ENCODE results near the gene CENPP.

Gene CENPP

GRCh38 chr9:92645041-92645440, 319.3 kb downstream of the CENPP start:
- no peak overlapping the region for H3K4me3 ChIP-seq
- DNase-seq (ENCODE audit: low read depth, low spot score): no peak
- peaks cover 52% of the 10 kb centered on the region for H3K36me3 ChIP-seq (ENCODE audit: insufficient read depth, low read length)
- TF ChIP-seq POLR2AphosphoS5 (IDR thresholded peaks at IDR 0.05; ENCODE audit: borderline replicate concordance, low read depth, low read length): no peak
- TF ChIP-seq EZH2 (IDR thresholded peaks at IDR 0.05): no peak
- no peak for TF ChIP-seq FOXP2 (optimal IDR thresholded peaks at IDR 0.05; ENCODE audit: control extremely low read depth, extremely low read length, insufficient read depth)
- H3K27ac ChIP-seq: no peak overlapping the region
- no peak overlapping the region for H3K9ac ChIP-seq (ENCODE audit: insufficient read length)
- no peaks in the 10 kb centered on the region for H3K9me3 ChIP-seq (ENCODE audit: low read depth, low read length)

GRCh38 chr9:92647671-92648473, 322.1 kb downstream of the CENPP start:
- TF ChIP-seq POLR2AphosphoS5 (IDR thresholded peaks at IDR 0.05; ENCODE audit: borderline replicate concordance, low read depth, low read length): no peak
- no peak for TF ChIP-seq FOXP2 (optimal IDR thresholded peaks at IDR 0.05; ENCODE audit: control extremely low read depth, extremely low read length, insufficient read depth)
- TF ChIP-seq EZH2 (IDR thresholded peaks at IDR 0.05): no peak
- Histone ChIP-seq H3K9me3 (ENCODE audit: low read depth, low read length) (no peaks in the 10 kb centered on the region), H3K27ac (no peak overlapping the region), H3K36me3 (ENCODE audit: insufficient read depth, low read length) (peaks cover 53% of the 10 kb centered on the region), H3K4me3 (no peak overlapping the region), H3K9ac (ENCODE audit: insufficient read length) (no peak overlapping the region)
- DNase-seq (ENCODE audit: low read depth, low spot score): no peak

GRCh38 chr9:92648474-92648971, 322.8 kb downstream of the CENPP start:
- H3K9me3 ChIP-seq (ENCODE audit: low read depth, low read length): no peaks in the 10 kb centered on the region
- H3K4me3 ChIP-seq: no peak overlapping the region
- H3K9ac ChIP-seq (ENCODE audit: insufficient read length): no peak overlapping the region
- peaks cover 50% of the 10 kb centered on the region for H3K36me3 ChIP-seq (ENCODE audit: insufficient read depth, low read length)
- TF ChIP-seq POLR2AphosphoS5 (IDR thresholded peaks at IDR 0.05; ENCODE audit: borderline replicate concordance, low read depth, low read length) (no peak), FOXP2 (optimal IDR thresholded peaks at IDR 0.05; ENCODE audit: control extremely low read depth, extremely low read length, insufficient read depth) (no peak), EZH2 (IDR thresholded peaks at IDR 0.05) (no peak)
- DNase-seq (ENCODE audit: low read depth, low spot score): no peak
- H3K27ac ChIP-seq: no peak overlapping the region

GRCh38 chr9:92649007-92649406, 323.3 kb downstream of the CENPP start:
- no peaks in the 10 kb centered on the region for H3K9me3 ChIP-seq (ENCODE audit: low read depth, low read length)
- TF ChIP-seq FOXP2 (optimal IDR thresholded peaks at IDR 0.05; ENCODE audit: control extremely low read depth, extremely low read length, insufficient read depth): no peak
- TF ChIP-seq EZH2 (IDR thresholded peaks at IDR 0.05): no peak
- TF ChIP-seq POLR2AphosphoS5 (IDR thresholded peaks at IDR 0.05; ENCODE audit: borderline replicate concordance, low read depth, low read length): no peak
- no peak overlapping the region for H3K4me3 ChIP-seq
- no peak overlapping the region for H3K27ac ChIP-seq
- peaks cover 46% of the 10 kb centered on the region for H3K36me3 ChIP-seq (ENCODE audit: insufficient read depth, low read length)
- no peak overlapping the region for H3K9ac ChIP-seq (ENCODE audit: insufficient read length)
- no peak for DNase-seq (ENCODE audit: low read depth, low spot score)

- Histone ChIP-seq H3K9ac (ENCODE audit: insufficient read length) (no peak overlapping the region), H3K36me3 (ENCODE audit: insufficient read depth, low read length) (peaks cover 37% of the 10 kb centered on the region), H3K27ac (no peak overlapping the region), H3K4me3 (no peak overlapping the region), H3K9me3 (ENCODE audit: low read depth, low read length) (no peaks in the 10 kb centered on the region)
- no peak for DNase-seq (ENCODE audit: low read depth, low spot score)
- no peak for TF ChIP-seq POLR2AphosphoS5 (IDR thresholded peaks at IDR 0.05; ENCODE audit: borderline replicate concordance, low read depth, low read length)
- no peak for TF ChIP-seq EZH2 (IDR thresholded peaks at IDR 0.05)
- TF ChIP-seq FOXP2 (optimal IDR thresholded peaks at IDR 0.05; ENCODE audit: control extremely low read depth, extremely low read length, insufficient read depth): no peak
Observed at GRCh38 chr9:92650296-92650695, 324.5 kb downstream of the CENPP start.

GRCh38 chr9:92650839-92651621, 325.3 kb downstream of the CENPP start:
- Histone ChIP-seq H3K36me3 (ENCODE audit: insufficient read depth, low read length) (peaks cover 31% of the 10 kb centered on the region), H3K9ac (ENCODE audit: insufficient read length) (no peak overlapping the region), H3K9me3 (ENCODE audit: low read depth, low read length) (no peaks in the 10 kb centered on the region), H3K4me3 (no peak overlapping the region), H3K27ac (no peak overlapping the region)
- DNase-seq (ENCODE audit: low read depth, low spot score): no peak
- TF ChIP-seq EZH2 (IDR thresholded peaks at IDR 0.05): no peak
- no peak for TF ChIP-seq FOXP2 (optimal IDR thresholded peaks at IDR 0.05; ENCODE audit: control extremely low read depth, extremely low read length, insufficient read depth)
- no peak for TF ChIP-seq POLR2AphosphoS5 (IDR thresholded peaks at IDR 0.05; ENCODE audit: borderline replicate concordance, low read depth, low read length)

- Histone ChIP-seq H3K4me3 (no peak overlapping the region), H3K9ac (ENCODE audit: insufficient read length) (no peak overlapping the region), H3K36me3 (ENCODE audit: insufficient read depth, low read length) (peaks cover 21% of the 10 kb centered on the region), H3K27ac (no peak overlapping the region), H3K9me3 (ENCODE audit: low read depth, low read length) (no peaks in the 10 kb centered on the region)
- TF ChIP-seq EZH2 (IDR thresholded peaks at IDR 0.05): no peak
- TF ChIP-seq POLR2AphosphoS5 (IDR thresholded peaks at IDR 0.05; ENCODE audit: borderline replicate concordance, low read depth, low read length): no peak
- no peak for TF ChIP-seq FOXP2 (optimal IDR thresholded peaks at IDR 0.05; ENCODE audit: control extremely low read depth, extremely low read length, insufficient read depth)
- DNase-seq (ENCODE audit: low read depth, low spot score): no peak
Observed at GRCh38 chr9:92652461-92652860, 326.7 kb downstream of the CENPP start.

Measured in SK-N-MC (cell line).